Left ventricle myocardium inferior (tissue), 1 donor: Measurements from ENCODE around the gene NCR2. TPM values are rescaled to one million over a fixed set of nuclear protein-coding genes. Genes with fewer than 3 reads are reported as not detected.

Source experiments
- DNase-seq: peaks from one replicate; pipeline ENCODE4 v3.0.0-alpha.2; 2020
- H3K27ac ChIP-seq: fragments of 200-600 bp; replicated peaks from 2 replicates; pipeline ENCODE4 v1.8.0; 2021
- H3K27me3 ChIP-seq: fragments of 200-600 bp; 2 replicates; pipeline ENCODE4 v1.8.0; 2021; ENCODE audit warnings: low read depth
- H3K36me3 ChIP-seq: fragments of 200-600 bp; 2 replicates; pipeline ENCODE4 v1.8.0; 2021
- H3K4me1 ChIP-seq: fragments of 200-600 bp; 2 replicates; pipeline ENCODE4 v1.8.0; 2021
- H3K4me3 ChIP-seq: fragments of 200-600 bp; 2 replicates; pipeline ENCODE4 v1.8.0; 2021; ENCODE audit warnings: mild to moderate bottlenecking, moderate library complexity
- H3K9me3 ChIP-seq: fragments of 200-600 bp; replicated peaks from 2 replicates; pipeline ENCODE4 v1.8.0; 2021
- CTCF ChIP-seq: fragments of 200-600 bp; IDR thresholded peaks from 2 replicates; pipeline ENCODE4 v1.8.0; 2021; ENCODE audit warnings: antibody characterized with exemption, mild to moderate bottlenecking, borderline replicate concordance
- intact Hi-C: fragments of 100-400 bp; cut with micrococcal nuclease; formaldehyde crosslinking; loops from one replicate; pipeline ENCODE4 v1.11.0; 2022
- total RNA-seq: library from RNA; stranded (reverse); fragmentation: NEBNext Ultra II Directional; extraction: Animal tissue kit (Norgen Biotek cat#: 25700); gene quantifications from one replicate; pipeline ENCODE4 v1.2.1, GENCODE V29; 2021
- donor health status: DM: no; HTN: yes; CAD: no; lungs with severe emphysema.

NCR2 gene
- total RNA-seq, 1 donor from 2014 or later: not detected

- intact Hi-C loops: no loop called here
- Histone ChIP-seq H3K27me3 (peaks cover 98% of the 10 kb centered on the region), H3K4me1 (peaks cover 49% of the 10 kb centered on the region), H3K4me3 (no peak overlapping the region), H3K9me3 (no peaks in the 10 kb centered on the region), H3K36me3 (no peaks in the 10 kb centered on the region), H3K27ac (no peak overlapping the region)
- TF ChIP-seq CTCF: no peak
- no peak for DNase-seq
These were observed 35.2 kb downstream of the NCR2 start for GRCh38 chr6:41370488-41371111.

- DNase-seq: peak; percentile 39
- intact Hi-C loops: no loop called here
These were observed 36.1 kb downstream of the NCR2 start for GRCh38 chr6:41371461-41371991.

GRCh38 chr6:41371992-41372831 is 36.8 kb downstream of the NCR2 start:
- Histone ChIP-seq H3K4me1 (peaks cover 53% of the 10 kb centered on the region), H3K4me3 (peak overlapping the region; percentile 58), H3K9me3 (no peaks in the 10 kb centered on the region), H3K27me3 (peaks cover 98% of the 10 kb centered on the region), H3K27ac (no peak overlapping the region), H3K36me3 (no peaks in the 10 kb centered on the region)
- TF ChIP-seq CTCF: no peak
- intact Hi-C loops: no loop called here
- no peak for DNase-seq

More at GRCh38 chr6:41371461-41371991, 36.1 kb downstream of the NCR2 start:
- H3K4me1 ChIP-seq: peaks cover 53% of the 10 kb centered on the region
- peaks cover 98% of the 10 kb centered on the region for H3K27me3 ChIP-seq
- H3K9me3 ChIP-seq: no peaks in the 10 kb centered on the region
- H3K4me3 ChIP-seq: peak overlapping the region; percentile 58
- H3K36me3 ChIP-seq: no peaks in the 10 kb centered on the region
- H3K27ac ChIP-seq: no peak overlapping the region
- peak; percentile 52 for TF ChIP-seq CTCF

GRCh38 chr6:41372832-41373626 is 37.6 kb downstream of the NCR2 start:
- H3K4me1 ChIP-seq: peaks cover 53% of the 10 kb centered on the region
- H3K9me3 ChIP-seq: no peaks in the 10 kb centered on the region
- H3K27ac ChIP-seq: no peak overlapping the region
- H3K4me3 ChIP-seq: peak overlapping the region; percentile 58
- no peaks in the 10 kb centered on the region for H3K36me3 ChIP-seq
- no peak for DNase-seq
- peaks cover 98% of the 10 kb centered on the region for H3K27me3 ChIP-seq
- intact Hi-C loops: no loop called here
- TF ChIP-seq CTCF: no peak

- DNase-seq: no peak
- H3K9me3 ChIP-seq: no peaks in the 10 kb centered on the region
- H3K4me3 ChIP-seq: peak overlapping the region; percentile 58
- no peak for TF ChIP-seq CTCF
- peaks cover 53% of the 10 kb centered on the region for H3K4me1 ChIP-seq
- intact Hi-C loops: no loop called here
- H3K27ac ChIP-seq: no peak overlapping the region
- peaks cover 98% of the 10 kb centered on the region for H3K27me3 ChIP-seq
- H3K36me3 ChIP-seq: no peaks in the 10 kb centered on the region
These were observed 38.2 kb downstream of the NCR2 start for GRCh38 chr6:41373627-41373918.
